Glomerular visceral epithelial cell (primary cell): ENCODE data around the gene ELP6.
A peak's percentile ranks its signal among the peaks of the same experiment; 100 is the strongest.

Experiments used
- DNase-seq: peaks from one replicate; pipeline ENCODE4 v3.0.0-alpha.2; 2016; ENCODE audit errors: extremely low spot score

The ELP6 gene

DNA sequence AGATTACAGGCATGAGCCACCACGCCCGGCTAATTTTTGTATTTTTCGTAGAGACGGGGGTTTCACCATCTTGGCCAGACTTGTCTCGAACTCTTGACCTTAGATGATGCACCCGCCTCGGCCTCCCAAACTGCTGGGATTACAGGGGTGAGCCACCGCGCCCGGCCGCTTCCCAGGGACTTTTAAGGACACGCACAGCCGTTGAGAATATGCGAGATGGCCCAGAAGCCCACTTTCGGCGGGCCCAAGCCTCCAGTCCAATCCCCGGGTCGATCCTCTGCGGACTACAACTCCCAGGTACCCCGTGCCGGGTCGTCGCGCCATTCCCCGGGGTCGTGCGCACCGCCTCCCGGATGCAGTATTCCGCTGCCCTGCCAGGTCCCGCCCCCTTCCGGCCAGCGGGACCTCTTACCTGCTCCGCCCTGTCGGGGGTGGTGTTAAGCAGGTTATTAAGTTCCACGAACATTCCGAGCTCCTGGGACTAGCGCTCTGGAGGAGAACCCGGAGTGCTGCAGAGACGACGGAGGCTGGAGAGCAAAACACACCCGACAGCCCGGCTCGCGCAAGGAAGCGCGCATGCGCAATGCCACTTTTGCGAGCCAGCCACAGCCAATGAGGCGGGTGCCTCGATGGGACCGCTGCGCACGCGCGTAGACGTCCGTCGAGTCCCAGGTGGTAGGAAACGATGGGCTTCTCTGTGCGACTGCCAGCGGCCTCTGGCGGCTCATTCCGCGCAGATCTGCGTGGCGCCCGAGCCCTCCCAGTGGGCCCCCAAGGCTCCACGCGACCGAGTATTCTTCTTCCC is at the start of gene ELP6:
TSS of gene ELP6 (minus strand) at position 588 of the 805 bp plus-strand sequence. CDS start at position 466, 122 bp downstream.
- DNase-seq = peak; percentile 95

DNA sequence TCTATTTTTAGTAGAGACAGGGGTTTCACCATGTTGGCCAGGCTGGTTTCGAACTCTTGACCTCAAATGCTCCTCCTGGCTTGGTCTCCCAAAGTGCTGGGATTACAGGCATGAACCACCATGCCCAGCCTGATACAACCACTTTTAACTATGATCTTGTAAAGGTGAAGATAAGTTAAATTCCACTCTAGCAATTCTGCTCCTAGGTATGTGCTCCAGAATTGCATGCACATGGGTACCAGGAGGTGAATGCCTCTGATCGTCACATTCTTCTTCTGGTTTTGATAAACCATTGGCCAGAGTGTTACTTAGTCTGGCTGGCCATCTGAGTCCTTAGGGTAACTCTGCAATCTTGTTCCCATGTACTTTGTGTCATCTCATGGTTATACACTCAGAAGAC is 42.8 kb upstream of the ELP6 start:
- no peak for DNase-seq

- DNase-seq = no peak
Observed at GRCh38 chr3:47554335-47554734, 40.8 kb upstream of the ELP6 start.

GRCh38 chr3:47553407-47553806 is 39.9 kb upstream of the ELP6 start:
- DNase-seq = no peak

GRCh38 chr3:47542471-47543173 is 29.1 kb upstream of the ELP6 start:
- no peak for DNase-seq

DNA sequence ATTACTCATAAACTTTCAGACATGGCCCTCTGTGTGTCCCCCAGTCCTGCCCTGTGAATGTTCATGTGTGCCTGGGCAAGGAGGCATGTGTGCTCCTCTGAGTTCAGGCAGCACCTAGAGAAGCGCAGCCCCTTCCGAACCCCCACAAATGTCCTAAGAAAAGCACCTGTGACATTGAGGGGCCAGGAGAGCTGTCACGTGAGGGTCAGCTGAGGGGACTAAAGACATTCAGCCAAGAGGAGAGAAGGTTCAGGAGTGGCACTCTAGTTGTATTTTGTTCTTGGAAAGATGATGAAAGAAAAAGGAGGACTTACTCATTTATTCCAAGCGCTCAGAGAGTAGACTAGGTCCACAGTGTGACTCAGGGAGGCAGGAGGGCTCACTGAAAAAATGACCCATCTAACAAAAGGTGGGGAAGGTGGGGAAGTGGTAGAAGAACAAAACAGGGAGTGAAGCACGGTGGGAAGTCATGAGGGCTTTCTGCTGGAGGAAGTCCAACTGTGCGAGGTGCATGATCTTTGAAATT is 28.1 kb upstream of the ELP6 start:
- DNase-seq = no peak

DNA sequence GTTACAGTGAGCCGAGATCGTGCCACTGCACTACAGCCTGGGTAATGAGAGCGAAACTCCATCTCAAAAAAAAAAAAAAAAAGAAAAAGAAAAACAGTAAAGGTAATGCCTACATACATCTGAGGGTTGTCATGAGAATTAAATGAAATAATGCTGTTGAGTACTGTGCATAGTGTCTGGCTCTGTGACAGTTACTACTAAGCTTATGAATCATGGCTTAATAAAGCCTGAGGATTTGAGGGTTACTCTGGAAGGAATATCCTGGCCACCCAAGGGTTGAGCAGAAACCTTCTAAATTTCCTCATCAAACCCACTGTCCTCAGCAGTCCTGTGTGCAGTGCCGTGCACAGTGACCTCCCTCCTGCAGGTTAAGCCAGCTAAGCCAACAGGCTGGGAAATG is 26.8 kb upstream of the ELP6 start:
- no peak for DNase-seq

DNA sequence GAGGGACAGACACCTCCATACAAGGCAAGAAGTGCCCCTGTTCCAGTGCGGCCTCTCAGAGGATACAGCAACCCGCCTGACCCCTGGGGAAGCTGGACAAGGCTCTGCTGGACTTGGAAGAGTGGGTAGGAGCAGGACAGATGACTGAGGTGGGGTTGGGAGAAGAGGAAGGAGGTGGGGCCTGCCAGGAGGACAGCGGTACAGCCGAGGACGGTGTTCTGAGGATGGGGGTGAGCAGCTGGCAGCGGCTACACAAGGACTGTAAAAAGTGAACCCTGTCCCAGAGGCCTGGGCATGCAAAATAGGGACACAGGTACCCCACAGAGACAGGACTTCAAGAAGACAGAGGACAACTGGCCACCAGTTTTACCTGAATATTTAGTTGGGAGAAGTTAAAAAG is 23.5 kb upstream of the ELP6 start:
- DNase-seq = no peak

- no peak for DNase-seq
Observed at GRCh38 chr3:47536221-47536891, 22.8 kb upstream of the ELP6 start.

GRCh38 chr3:47533996-47534454 is 20.5 kb upstream of the ELP6 start:
- DNase-seq = no peak

DNA sequence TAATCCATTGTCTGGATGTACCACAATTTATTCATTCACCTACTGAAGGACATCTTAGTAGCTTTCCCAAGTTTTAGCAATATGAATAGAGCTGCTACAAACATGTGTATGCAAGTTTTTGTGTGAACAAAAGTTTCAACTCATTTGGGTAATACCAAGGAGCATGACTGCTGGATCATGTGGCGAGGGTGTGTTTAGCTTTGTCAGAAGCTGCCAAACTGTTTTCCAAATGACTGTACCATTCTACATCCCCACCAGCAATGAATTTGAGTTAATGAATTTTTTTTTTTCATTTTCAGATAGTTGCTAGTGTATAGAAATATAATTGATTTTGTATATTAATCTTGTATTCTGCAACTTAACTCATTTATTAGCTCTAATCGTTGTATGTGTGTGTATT is 20.0 kb upstream of the ELP6 start:
- DNase-seq = no peak

DNA sequence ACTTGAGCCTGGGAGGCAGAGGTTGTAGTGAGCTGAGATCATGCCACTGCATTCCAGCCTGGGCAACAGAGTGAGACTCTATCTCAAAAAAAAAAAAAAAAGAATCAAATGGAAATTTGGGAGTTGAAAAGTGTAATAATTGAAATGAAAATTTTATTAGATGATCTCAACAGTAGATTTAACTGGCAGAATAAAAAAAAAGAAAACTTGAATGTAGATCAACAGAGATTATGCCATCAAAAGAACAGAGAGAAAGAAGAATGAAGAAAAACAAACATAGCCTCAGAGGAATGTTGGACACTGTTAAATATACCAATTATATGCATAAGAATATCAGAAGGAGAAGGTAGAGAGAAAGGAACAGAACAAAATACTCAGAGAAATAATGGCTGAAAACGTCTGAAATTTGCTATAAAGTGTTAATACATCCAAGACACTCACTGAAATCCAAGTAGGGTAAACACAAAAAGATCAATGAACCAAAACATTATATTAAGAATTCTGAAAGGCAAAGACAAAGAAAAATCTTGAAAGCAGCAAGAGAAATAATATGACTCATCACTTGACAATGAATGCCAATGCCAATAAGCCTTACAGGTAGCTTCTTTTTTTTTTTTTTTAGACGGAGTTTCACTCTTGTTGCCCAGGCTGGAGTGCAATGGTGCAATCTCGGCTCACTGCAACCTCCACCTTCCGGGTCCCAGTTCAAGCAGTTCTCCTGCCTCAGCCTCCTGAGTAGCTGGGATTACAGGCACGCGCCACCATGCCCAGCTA is 14.6 kb upstream of the ELP6 start:
- no peak for DNase-seq

GRCh38 chr3:47525617-47526016 is 12.1 kb upstream of the ELP6 start:
- DNase-seq = no peak

DNA sequence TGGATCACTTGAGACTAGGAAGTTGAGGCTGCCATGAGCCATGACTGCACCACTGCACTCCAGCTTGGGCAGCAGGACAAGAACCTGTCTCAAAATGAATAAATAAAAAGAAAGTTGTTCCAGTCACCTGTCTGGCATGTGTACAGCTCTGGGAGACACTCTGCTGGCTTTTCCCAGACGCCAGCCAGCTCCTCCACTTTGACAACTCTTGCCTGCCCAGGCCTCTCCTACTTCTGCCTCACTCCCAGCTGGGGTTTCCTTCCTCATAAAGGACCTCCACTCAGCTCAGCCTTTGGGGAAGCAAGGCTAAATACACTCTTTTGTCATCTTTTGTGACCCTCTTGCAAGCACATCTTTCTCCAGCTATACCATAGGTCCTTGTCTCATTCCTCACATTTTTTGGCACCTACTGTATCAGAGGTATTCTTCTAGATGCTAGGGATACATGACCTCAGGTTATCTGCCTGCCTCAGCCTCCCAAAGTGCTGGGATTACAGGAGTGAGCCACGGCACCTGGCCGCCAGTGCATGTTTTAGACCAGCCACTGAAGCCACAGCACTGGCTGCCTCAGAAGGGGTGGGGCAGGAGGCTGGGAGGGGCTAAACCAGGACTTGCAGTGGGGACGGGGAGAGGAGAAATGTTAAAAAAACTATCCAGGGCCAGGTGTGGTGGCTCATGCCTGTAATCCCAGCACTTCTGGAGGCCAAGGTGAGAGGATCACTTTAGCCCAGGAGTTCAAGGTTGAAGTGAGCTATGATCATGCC is 10.0 kb upstream of the ELP6 start:
- no peak for DNase-seq

DNA sequence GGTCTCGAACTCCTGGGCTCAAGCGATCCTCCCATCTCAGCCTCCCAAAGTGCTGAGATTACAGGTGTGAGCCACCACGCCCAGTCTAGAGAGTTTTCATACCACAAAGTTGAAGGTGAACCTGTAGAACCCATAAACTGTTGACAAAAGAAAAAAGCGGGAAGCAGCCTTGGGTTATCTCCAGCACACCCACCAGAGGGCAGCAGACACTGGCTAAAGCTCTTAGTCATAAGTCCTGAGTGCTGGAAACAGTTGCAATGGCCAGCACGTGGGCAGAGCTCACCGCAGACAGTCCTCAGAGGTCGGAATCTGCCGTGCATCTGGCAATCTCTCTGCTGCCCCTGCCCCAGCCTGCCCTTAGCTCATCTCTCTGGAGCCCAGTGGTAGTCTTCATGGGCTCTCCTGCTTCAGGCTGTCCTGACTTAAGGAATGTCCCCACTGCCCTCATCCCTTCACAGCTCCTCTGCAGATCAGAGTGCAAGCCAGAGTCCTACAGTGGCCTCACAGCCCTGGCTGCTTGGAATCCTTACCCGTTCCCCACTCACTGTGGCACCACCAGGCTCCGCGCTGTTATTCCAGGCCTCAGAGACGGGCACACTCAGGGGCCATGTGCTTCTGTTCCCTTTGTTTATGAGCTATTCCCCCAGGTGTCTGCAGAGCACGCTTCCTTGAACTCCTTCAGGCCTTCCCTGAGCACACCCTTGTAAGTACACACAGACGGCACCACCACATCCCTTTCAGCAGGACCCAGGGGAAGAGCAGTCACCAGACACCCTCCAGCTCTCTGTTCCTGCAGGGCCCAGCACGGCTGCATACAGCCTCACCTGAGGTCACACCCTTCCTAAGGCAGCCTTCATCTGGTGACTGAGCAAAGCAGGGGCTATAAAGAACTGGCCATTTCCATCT is 8.8 kb upstream of the ELP6 start:
- peak; percentile 90 for DNase-seq

GRCh38 chr3:47520756-47521155 is 7.2 kb upstream of the ELP6 start:
- no peak for DNase-seq

- no peak for DNase-seq
Observed at GRCh38 chr3:47517937-47518336, 4.4 kb upstream of the ELP6 start.

- DNase-seq = no peak
Observed at GRCh38 chr3:47515864-47516319, 2.4 kb upstream of the ELP6 start.

GRCh38 chr3:47515100-47515499 is 1.6 kb upstream of the ELP6 start:
- no peak for DNase-seq
